Right cardiac atrium (tissue), 5 donors: ENCODE data around the gene ERC1. TPM values are rescaled to one million over a fixed set of nuclear protein-coding genes. Genes with fewer than 3 reads are reported as not detected.

ENCODE experiments used
- ATAC-seq, 2 donors: fragments of 200-7000 bp; cut with Tn5 transposase; one replicate each; pipeline versions ENCODE4 v1.8.0 to v1.9.1; 2020; ENCODE audit warnings: moderate library complexity in 2 of 2, mild to moderate bottlenecking in 1 of 2
- DNase-seq, 3 donors: peaks; one replicate each; pipeline ENCODE4 v3.0.0-alpha.2; 2020
- H3K27ac ChIP-seq: one replicate; pipeline ENCODE4 v1.5.1; 2013; ENCODE audit warnings: mild to moderate bottlenecking, low read length, control low read depth, moderate library complexity
- H3K27me3 ChIP-seq: one replicate; pipeline ENCODE4 v1.6.1; 2013; ENCODE audit not compliant: control insufficient read depth, insufficient read depth
- H3K4me1 ChIP-seq: one replicate; pipeline ENCODE4 v1.6.1; 2013; ENCODE audit warnings: low read length; ENCODE audit not compliant: control insufficient read depth, insufficient read depth
- H3K4me3 ChIP-seq: one replicate; pipeline ENCODE4 v1.5.1; 2013; ENCODE audit warnings: low read length, control low read depth
- H3K9me3 ChIP-seq: one replicate; pipeline ENCODE4 v1.6.1; 2013; ENCODE audit warnings: low read length; ENCODE audit not compliant: control insufficient read depth
- WGBS: extraction: QIAGEN DNeasy Blood & Tissue Kit; methylation state at CpG from one replicate; pipeline ENCODE4 v1.1.7; 2013; 5-methylcytosine and 5-hydroxymethylcytosine counted together
- intact Hi-C, 4 donors: fragments of 100-400 bp; cut with DNase I; formaldehyde crosslinking; loops; one replicate each; pipeline versions ENCODE4 v1.11.0 to v1.14.0; 2022 to 2023
- long read RNA-seq, 4 donors: library from polyadenylated mRNA; unstranded; transcript quantifications; one replicate each; pipeline ENCODE4 v2.0.0, GENCODE V29; 2020 to 2021
- polyA plus RNA-seq: library from polyadenylated mRNA; stranded (reverse); fragments of 200-250 nt; gene quantifications from one replicate; pipeline ENCODE4 v1.2.3, GENCODE V29; 2013
- total RNA-seq, 4 donors: library from RNA; stranded (reverse); fragmentation: NEBNext Ultra II Directional; extraction: Animal tissue kit (Norgen Biotek cat#: 25700); gene quantifications; one replicate each; pipeline ENCODE4 v1.2.1, GENCODE V29; 2021
- donor health status: healthy with polysubstance abuse.
- donor health status: DM: no; HTN: yes; CAD: no.
- donor health status: DM: no; HTN: no; CAD: no.
- donor health status: DM: no; HTN: yes; CAD: no; lungs with severe emphysema.
- donor health status: DM: yes; HTN: yes; CAD: no.

The ERC1 gene
- total RNA-seq (10 to 100 TPM; 62.4 to 71.4 (median 65.1) TPM), polyA plus RNA-seq (15.0 TPM)
- long read RNA-seq, donor 1, full-length matches to known transcripts, result 6 of 66 reads
- long read RNA-seq, donor 1, partial matches to known transcripts, result 31 of 66 reads
- long read RNA-seq, donor 1, other reads (novel, unspliced or antisense), result 29 of 66 reads
- long read RNA-seq, donor 2, partial matches to known transcripts, result 1 of 8 reads
- long read RNA-seq, donor 2, other reads (novel, unspliced or antisense), result 7 of 8 reads
- long read RNA-seq, donor 3, full-length matches to known transcripts, result 9 of 147 reads
- long read RNA-seq, donor 3, partial matches to known transcripts, result 84 of 147 reads
- long read RNA-seq, donor 3, other reads (novel, unspliced or antisense), result 54 of 147 reads
- long read RNA-seq, donor 4, partial matches to known transcripts, result 0 of 19 reads
- long read RNA-seq, donor 4, other reads (novel, unspliced or antisense), result 19 of 19 reads

GRCh38 chr12:990661-991349, at the start of gene ERC1:
TSS of gene ERC1 (plus strand) at chr12:991223. CDS start at chr12:1027904, 36,681 bp downstream.
- ATAC-seq (peak; percentile 94 to 96), DNase-seq (peak; percentile 93 to 96 (median 96))
- intact Hi-C loops, result no loop called here
- peak within 1 kb of the TSS; percentile 99 for H3K4me3 ChIP-seq
- peaks cover 2% of the 10 kb centered on the region for H3K4me1 ChIP-seq
- no peaks in the 10 kb centered on the region for H3K9me3 ChIP-seq
- no peaks in the 10 kb centered on the region for H3K27me3 ChIP-seq
- under 1% methylated on average over 87 of the region's 87 CpGs for WGBS
- peak within 1 kb of the TSS; percentile 99 for H3K27ac ChIP-seq

- Histone ChIP-seq H3K4me3 (no peak overlapping the region), H3K4me1 (no peaks in the 10 kb centered on the region), H3K27me3 (no peaks in the 10 kb centered on the region), H3K27ac (no peak overlapping the region), H3K9me3 (no peaks in the 10 kb centered on the region)
- DNase-seq (no peak), ATAC-seq (peak; percentile 64 to 87)
- 69% methylated on average over 6 of the region's 6 CpGs for WGBS
- intact Hi-C loops, result loop anchor here in 2 of 4 donors (10.0 kb wide), 2 partner anchors 368 to 378 kb away; no protein-coding TSS in a partner anchor
Measured at GRCh38 chr12:943051-943450, 48.0 kb upstream of the ERC1 start.

- Histone ChIP-seq H3K9me3 (no peaks in the 10 kb centered on the region), H3K27ac (no peak overlapping the region), H3K4me3 (no peak overlapping the region), H3K4me1 (peaks cover 2% of the 10 kb centered on the region), H3K27me3 (no peaks in the 10 kb centered on the region)
- DNase-seq (no peak), ATAC-seq (no peak)
- intact Hi-C loops, result loop anchor here in 2 of 4 donors (10.0 kb wide), 2 partner anchors 369 to 379 kb away; no protein-coding TSS in a partner anchor
- 73% methylated on average over 7 of the region's 7 CpGs for WGBS
Measured at GRCh38 chr12:944211-944610, 46.8 kb upstream of the ERC1 start.

- intact Hi-C loops, result loop anchor here in 2 of 4 donors (10.0 kb wide), 2 partner anchors 371 to 381 kb away; no protein-coding TSS in a partner anchor
- DNase-seq (no peak), ATAC-seq (no peak)
- Histone ChIP-seq H3K9me3 (no peaks in the 10 kb centered on the region), H3K4me1 (peaks cover 2% of the 10 kb centered on the region), H3K27me3 (no peaks in the 10 kb centered on the region), H3K27ac (no peak overlapping the region), H3K4me3 (no peak overlapping the region)
Measured at GRCh38 chr12:946212-946611, 44.8 kb upstream of the ERC1 start.

- intact Hi-C loops, result loop anchor here in 2 of 4 donors (10.0 kb wide), 2 partner anchors 372 to 382 kb away; no protein-coding TSS in a partner anchor
- H3K4me3 ChIP-seq, result no peak overlapping the region
- H3K27ac ChIP-seq, result no peak overlapping the region
- DNase-seq, result no peak
- WGBS, result 71% methylated on average over 6 of the region's 6 CpGs
- H3K27me3 ChIP-seq, result no peaks in the 10 kb centered on the region
- H3K9me3 ChIP-seq, result no peaks in the 10 kb centered on the region
- no peak for ATAC-seq
- H3K4me1 ChIP-seq, result peaks cover 2% of the 10 kb centered on the region
Measured at GRCh38 chr12:946631-947030, 44.4 kb upstream of the ERC1 start.

- WGBS, result 92% methylated on average over 9 of the region's 9 CpGs
- no peak for ATAC-seq
- Histone ChIP-seq H3K9me3 (no peaks in the 10 kb centered on the region), H3K4me3 (no peak overlapping the region), H3K27ac (no peak overlapping the region), H3K4me1 (peaks cover 2% of the 10 kb centered on the region), H3K27me3 (no peaks in the 10 kb centered on the region)
- intact Hi-C loops, result loop anchor here in 3 of 4 donors (2.0 to 10.0 kb wide), 3 partner anchors 373 to 383 kb away; no protein-coding TSS in a partner anchor
- DNase-seq, result no peak
Measured at GRCh38 chr12:948238-948637, 42.8 kb upstream of the ERC1 start.

GRCh38 chr12:949453-950191, 41.4 kb upstream of the ERC1 start, which contains the start of gene RAD52:
TSS of gene RAD52 (minus strand) at chr12:949694. CDS start at chr12:933058, 16,636 bp downstream.
- Histone ChIP-seq H3K27ac (peak within 1 kb of the TSS; percentile 93), H3K27me3 (no peaks in the 10 kb centered on the region), H3K4me1 (peaks cover 2% of the 10 kb centered on the region), H3K4me3 (peak within 1 kb of the TSS; percentile 75), H3K9me3 (no peaks in the 10 kb centered on the region)
- under 1% methylated on average over 58 of the region's 58 CpGs for WGBS
- DNase-seq (peak; percentile 98 to 99 (median 99)), ATAC-seq (peak; percentile 98)
- intact Hi-C loops, result loop anchor here (2.0 to 10.0 kb wide), 3 partner anchors 375 to 385 kb away; no protein-coding TSS in a partner anchor

- Histone ChIP-seq H3K4me3 (no peak overlapping the region), H3K9me3 (no peaks in the 10 kb centered on the region), H3K27ac (no peak overlapping the region), H3K4me1 (peaks cover 2% of the 10 kb centered on the region), H3K27me3 (no peaks in the 10 kb centered on the region)
- ATAC-seq, result no peak
- intact Hi-C loops, result loop anchor here in 1 of 4 donors (10.0 kb wide), 1 partner anchor 386 kb away; no protein-coding TSS in a partner anchor
- WGBS, result 47% methylated on average over 1 of the region's 1 CpG
- no peak for DNase-seq
Measured at GRCh38 chr12:951176-951575, 39.8 kb upstream of the ERC1 start.

GRCh38 chr12:953776-954175, 37.2 kb upstream of the ERC1 start:
- DNase-seq (no peak), ATAC-seq (no peak)
- Histone ChIP-seq H3K27ac (no peak overlapping the region), H3K9me3 (no peaks in the 10 kb centered on the region), H3K27me3 (no peaks in the 10 kb centered on the region), H3K4me3 (no peak overlapping the region), H3K4me1 (peaks cover 3% of the 10 kb centered on the region)
- intact Hi-C loops, result loop anchor here in 1 of 4 donors (10.0 kb wide), 1 partner anchor 389 kb away; no protein-coding TSS in a partner anchor
- WGBS, result 64% methylated on average over 7 of the region's 7 CpGs

GRCh38 chr12:954741-955140, 36.3 kb upstream of the ERC1 start:
- intact Hi-C loops, result loop anchor here in 1 of 4 donors (10.0 kb wide), 1 partner anchor 390 kb away; no protein-coding TSS in a partner anchor
- H3K27me3 ChIP-seq, result no peaks in the 10 kb centered on the region

More at GRCh38 chr12:954741-955140, 36.3 kb upstream of the ERC1 start:
- ATAC-seq, result no peak
- H3K4me3 ChIP-seq, result no peak overlapping the region
- no peaks in the 10 kb centered on the region for H3K9me3 ChIP-seq
- peaks cover 4% of the 10 kb centered on the region for H3K4me1 ChIP-seq
- no peak for DNase-seq
- H3K27ac ChIP-seq, result no peak overlapping the region
